ENCODE results near the gene DNMT3B.

DNMT3B gene

DNA sequence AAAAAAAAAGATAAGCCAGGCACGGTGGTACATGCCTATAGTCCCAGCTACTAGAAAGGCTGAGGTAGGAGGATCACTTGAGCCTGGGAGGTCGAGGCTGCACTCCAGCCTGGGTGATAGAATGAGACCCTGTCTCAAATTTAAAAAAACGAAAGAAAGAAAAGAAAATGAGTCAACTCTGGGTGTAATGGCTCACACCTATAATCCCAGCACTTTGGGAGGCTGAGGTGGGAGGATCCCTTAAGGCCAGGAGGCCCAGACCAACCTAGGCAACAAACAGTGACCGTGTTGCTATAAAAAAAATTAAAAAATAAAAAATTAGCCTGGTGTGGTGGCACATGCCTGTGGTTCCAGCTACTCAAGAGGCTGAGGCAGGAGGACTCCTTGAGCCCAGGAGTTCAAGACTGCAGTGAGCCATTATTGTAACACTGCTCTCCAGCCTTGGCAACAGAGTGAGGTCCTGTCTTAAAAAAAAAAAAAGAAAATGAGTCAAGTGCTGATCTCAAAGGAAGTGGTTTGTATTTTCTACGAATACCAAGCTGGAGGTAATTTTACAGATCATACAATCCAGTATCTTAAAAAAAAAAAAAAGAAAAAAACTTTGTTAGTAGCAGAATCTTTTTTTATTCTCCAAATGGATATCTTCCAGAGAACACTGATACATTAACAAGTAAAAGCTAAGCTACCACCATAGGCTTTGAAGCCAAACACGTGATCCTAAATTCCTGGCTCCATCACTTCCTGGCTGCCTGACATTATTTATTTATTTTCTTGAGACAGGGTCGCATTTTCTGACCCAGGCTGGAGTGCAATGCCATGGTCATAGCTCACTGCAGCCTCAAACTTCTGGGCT is 24.6 kb upstream of the DNMT3B start:
- DNase-seq (ENCODE audit: low read depth, low spot score): peak; percentile 60
- POLR2A ChIA-PET: interaction anchor here (1.1 to 1.2 kb wide), 2 partner anchors 9 to 25 kb away, joined by 4 read pairs; partner anchors contain the start of gene DNMT3B
- TF ChIP-seq, protein P1, sequence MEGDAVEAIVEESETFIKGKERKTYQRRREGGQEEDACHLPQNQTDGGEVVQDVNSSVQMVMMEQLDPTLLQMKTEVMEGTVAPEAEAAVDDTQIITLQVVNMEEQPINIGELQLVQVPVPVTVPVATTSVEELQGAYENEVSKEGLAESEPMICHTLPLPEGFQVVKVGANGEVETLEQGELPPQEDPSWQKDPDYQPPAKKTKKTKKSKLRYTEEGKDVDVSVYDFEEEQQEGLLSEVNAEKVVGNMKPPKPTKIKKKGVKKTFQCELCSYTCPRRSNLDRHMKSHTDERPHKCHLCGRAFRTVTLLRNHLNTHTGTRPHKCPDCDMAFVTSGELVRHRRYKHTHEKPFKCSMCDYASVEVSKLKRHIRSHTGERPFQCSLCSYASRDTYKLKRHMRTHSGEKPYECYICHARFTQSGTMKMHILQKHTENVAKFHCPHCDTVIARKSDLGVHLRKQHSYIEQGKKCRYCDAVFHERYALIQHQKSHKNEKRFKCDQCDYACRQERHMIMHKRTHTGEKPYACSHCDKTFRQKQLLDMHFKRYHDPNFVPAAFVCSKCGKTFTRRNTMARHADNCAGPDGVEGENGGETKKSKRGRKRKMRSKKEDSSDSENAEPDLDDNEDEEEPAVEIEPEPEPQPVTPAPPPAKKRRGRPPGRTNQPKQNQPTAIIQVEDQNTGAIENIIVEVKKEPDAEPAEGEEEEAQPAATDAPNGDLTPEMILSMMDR (IDR thresholded peaks at IDR 0.05; ENCODE audit: insufficient read depth, low read length, missing control alignments): no peak
- CTCF ChIA-PET: interaction anchor here (1.2 to 1.7 kb wide), 2 partner anchors 25 to 41 kb away, joined by 4 to 6 read pairs; partner anchors contain the start of gene DNMT3B
- H3K4me3 ChIP-seq (ENCODE audit: low read depth, low read length): no peak overlapping the region; the same call in 1 of the 2 replicates

DNA sequence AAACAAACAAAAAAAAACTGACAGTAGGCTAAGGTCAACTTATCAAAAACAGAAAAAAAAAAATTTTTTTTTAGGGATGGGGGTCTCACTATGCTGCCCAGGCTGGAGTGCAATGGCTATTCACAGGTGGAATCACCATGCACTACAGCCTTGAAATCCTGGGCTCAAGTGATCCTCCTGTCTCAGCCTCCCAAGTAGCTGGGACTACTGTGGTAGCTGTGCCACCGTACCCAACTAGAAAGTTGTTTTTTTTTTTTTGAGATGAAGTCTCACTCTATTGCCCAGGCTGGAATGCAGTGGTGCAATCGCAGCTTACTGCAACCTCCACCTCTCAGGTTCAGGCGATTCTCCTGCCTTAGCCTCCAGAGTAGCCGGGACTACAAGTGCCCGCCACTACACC is 21.0 kb upstream of the DNMT3B start:
- POLR2A ChIA-PET: interaction anchor here (0.6 kb wide), 1 partner anchor 14 kb away, joined by 4 read pairs; no protein-coding TSS in a partner anchor
- CTCF ChIA-PET: no interaction called here
- TF ChIP-seq, protein P1 (IDR thresholded peaks at IDR 0.05; ENCODE audit: insufficient read depth, low read length, missing control alignments): no peak
- DNase-seq (ENCODE audit: low read depth, low spot score): no peak
- no peak overlapping the region for H3K4me3 ChIP-seq (ENCODE audit: low read depth, low read length)

DNA sequence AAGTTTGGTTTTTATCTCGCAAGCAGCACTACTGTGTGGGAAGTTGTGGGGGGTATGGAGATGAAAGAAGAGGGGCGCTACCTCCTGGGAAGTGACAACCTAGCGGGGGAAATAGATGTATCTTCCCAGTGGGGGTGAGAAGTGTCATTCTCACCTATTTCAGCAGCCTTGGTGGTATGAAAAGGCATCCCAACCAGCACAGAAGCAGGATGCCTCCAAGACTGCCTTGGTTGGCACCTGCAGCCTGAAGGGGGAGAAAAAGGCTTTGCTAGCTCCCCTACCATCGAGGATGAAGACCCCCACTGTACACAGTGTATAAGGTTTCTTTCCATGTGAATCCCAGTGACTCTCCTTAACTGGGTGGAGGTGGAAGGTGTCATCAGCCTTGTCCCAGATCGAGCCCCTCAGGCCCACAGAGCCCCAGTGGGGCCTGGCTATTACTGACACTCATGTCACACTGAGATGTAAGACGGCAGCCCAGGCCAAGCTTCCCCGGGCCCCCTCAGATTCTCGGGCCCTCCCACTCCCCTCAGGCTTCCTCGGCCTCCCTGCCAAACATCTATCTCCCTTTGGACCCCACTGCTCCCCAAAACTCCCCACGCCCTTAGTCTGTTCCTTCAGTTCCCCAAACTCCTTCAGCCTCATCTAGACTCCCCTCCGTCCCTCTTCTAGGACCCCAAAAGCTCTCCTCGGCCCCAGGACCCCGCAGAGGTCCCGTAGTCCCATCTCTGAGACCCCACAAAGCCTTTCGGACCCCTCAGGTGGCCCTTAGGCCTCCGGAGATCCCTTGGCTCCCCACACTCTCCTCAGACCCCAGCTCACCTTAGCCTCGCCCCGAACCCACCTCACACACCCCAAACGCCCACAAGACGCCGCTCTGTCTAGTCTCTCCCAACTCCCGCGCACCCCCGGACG is 19.6 kb upstream of the DNMT3B start:
- peak overlapping the region; percentile 75 for H3K4me3 ChIP-seq (ENCODE audit: low read depth, low read length)
- TF ChIP-seq, protein P1 (IDR thresholded peaks at IDR 0.05; ENCODE audit: insufficient read depth, low read length, missing control alignments): peak; percentile 5
- ChIA-PET CTCF (interaction anchor here (1.4 to 1.9 kb wide), 4 partner anchors 20 to 69 kb away, joined by 4 to 10 read pairs (median 6); partner anchors contain the start of genes C20orf203 and DNMT3B), POLR2A (interaction anchor here (0.6 to 1.9 kb wide), 3 partner anchors 20 to 912 kb away, joined by 3 to 9 read pairs (median 3); partner anchors contain the start of gene DNMT3B)
- DNase-seq (ENCODE audit: low read depth, low spot score): no peak

DNA sequence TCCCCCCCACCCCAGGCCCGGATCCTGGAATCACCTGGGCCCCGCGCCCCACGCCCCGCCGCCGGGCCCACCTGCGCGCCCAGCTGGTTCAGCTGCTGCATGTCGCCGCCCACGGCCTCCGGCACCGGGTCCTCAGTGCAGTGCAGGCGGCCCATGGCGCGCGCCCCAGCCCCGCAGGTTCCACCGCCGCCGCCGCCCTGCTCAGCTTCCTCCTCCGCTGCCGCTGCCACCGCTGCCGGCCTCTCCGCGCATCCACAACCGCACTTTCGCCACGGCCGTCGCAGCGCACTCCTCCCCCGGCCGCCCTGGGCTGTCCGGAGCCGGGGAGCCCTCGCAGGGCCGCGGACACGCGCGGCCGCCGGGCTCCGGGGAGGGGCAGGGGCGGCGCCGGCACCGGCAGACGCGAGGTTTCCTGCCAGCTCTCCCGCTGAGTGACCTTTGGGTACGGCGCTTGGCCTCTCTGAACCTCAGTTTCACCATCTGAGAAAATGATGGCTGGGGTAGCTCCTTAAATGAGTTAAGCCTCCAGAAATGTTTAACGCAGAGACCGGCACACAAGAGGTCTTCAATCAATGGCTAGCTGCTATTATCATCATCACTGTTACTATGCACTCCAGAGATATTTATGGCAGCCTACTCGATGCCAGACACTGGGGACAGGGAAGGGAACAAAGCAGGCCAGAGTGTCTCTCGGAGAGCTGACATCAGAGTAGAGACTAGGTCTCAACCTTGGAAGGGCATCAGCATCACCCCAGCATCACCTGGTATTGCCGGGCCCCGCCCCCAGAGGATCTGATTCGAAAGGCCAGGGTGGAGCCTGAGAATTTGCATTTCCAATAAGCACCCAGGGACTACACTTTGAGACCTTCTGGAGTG is 18.7 kb upstream of the DNMT3B start, which contains the start of gene COMMD7:
TSS of gene COMMD7 (minus strand) at position 231 of the 876 bp plus-strand sequence. CDS start at position 155, 76 bp downstream.
- ChIA-PET POLR2A (interaction anchor here (0.6 to 1.9 kb wide), 3 partner anchors 19 to 386 kb away, joined by 3 to 9 read pairs (median 4); partner anchors contain the start of genes ASXL1 and DNMT3B), CTCF (interaction anchor here (1.4 to 1.9 kb wide), 5 partner anchors 19 to 70 kb away, joined by 4 to 10 read pairs (median 6); partner anchors contain the start of genes C20orf203 and DNMT3B)
- TF ChIP-seq, protein P1 (IDR thresholded peaks at IDR 0.05; ENCODE audit: insufficient read depth, low read length, missing control alignments): no peak
- no peak for DNase-seq (ENCODE audit: low read depth, low spot score)
- peak within 1 kb of the TSS; percentile 75 for H3K4me3 ChIP-seq (ENCODE audit: low read depth, low read length)

DNA sequence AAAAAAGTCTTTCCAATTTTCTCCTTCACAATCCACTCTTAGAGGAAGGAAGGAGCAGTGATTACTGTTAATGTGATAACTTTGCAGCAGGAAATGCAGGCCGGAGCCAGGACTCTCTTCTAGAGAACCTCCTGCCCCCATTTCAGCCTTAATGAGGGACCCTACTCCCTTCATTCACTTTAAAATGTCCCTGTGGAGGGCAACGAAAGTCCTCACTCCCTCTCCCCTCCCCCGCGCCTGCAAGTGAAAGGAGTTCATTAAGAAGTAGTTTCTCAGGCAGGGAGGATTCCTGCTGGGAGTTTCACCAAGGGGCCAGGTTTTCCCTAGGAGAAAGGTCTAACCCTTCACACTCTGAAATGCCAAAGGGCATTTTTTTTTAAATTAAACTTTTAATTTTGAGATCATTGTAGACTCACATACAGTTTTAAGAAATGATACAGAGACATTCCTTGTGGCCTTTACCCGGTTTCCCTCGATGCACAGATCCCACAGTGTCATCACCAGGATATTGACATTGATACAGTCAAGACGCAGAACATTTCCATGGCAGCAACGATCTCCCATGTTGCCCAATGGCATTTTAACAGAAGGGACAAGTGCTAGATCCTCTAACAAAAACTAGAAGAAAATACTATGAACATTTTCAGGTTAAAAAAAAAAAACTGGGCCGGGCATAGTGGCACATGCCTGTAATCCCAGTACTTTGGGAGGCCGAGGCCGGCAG is 12.1 kb upstream of the DNMT3B start:
- H3K4me3 ChIP-seq (ENCODE audit: low read depth, low read length): no peak overlapping the region
- no peak for DNase-seq (ENCODE audit: low read depth, low spot score)
- TF ChIP-seq, protein P1 (IDR thresholded peaks at IDR 0.05; ENCODE audit: insufficient read depth, low read length, missing control alignments): no peak
- CTCF ChIA-PET: no interaction called here
- POLR2A ChIA-PET: no interaction called here

Data from AG04449 (cell line).